GM19239 (cell line): Measurements from ENCODE around the gene SLC6A19.

Experiments
- DNase-seq: peaks from one replicate; pipeline ENCODE4 v3.0.0; 2011; ENCODE audit warnings: low spot score; ENCODE audit not compliant: insufficient read length
- FAIRE-seq: peaks from 2 replicates; lab custom pipeline; 2011; peaks lifted over from hg19 to GRCh38; lab: Jason Lieb, UNC

Gene SLC6A19

DNA sequence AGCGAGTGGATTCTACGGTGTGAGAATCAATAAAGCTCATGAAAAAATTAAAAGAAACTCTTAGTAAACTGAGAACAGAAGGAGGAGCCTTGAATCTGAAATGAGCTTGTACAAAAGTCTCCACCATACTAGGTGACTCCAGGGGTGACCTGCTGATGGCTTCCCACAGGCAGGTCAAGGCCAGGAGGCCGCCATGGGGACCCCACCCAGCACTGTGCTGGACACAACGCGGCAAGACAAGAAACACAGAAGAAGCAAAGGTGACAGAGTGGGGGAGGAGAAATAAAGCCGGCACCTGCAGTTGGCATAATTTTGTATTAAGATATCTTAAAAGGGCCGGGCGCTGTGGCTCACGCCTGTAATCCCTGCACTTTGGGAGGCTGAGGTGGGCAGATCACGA lies 12.1 kb upstream of the SLC6A19 start:
- DNase-seq, result no peak
- FAIRE-seq, result no peak

GRCh38 chr5:1190278-1190677 lies 11.1 kb upstream of the SLC6A19 start:
- FAIRE-seq, result no peak
- no peak for DNase-seq

DNA sequence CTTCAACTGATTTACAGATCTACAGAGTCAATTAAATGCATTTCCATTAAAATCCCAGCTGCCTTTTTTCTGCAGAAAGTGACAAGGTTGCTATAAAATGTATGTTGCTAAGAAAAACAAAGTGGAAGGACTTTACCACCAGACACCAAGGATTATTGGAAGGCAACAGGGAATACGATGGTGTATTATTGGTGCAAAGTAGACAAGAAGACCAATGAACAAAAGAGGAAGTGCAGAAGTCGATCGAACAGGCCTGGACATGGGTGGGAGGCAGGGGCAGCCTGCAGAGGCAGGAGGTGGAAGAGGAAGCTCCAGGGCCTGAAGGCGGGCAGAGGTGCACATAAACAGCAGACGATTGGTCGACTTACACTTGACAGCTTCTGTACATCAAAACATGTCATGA lies 10.6 kb upstream of the SLC6A19 start:
- DNase-seq (no peak), FAIRE-seq (no peak)

- no peak for FAIRE-seq
- no peak for DNase-seq
Measured at GRCh38 chr5:1192971-1193590, 8.3 kb upstream of the SLC6A19 start.

DNA sequence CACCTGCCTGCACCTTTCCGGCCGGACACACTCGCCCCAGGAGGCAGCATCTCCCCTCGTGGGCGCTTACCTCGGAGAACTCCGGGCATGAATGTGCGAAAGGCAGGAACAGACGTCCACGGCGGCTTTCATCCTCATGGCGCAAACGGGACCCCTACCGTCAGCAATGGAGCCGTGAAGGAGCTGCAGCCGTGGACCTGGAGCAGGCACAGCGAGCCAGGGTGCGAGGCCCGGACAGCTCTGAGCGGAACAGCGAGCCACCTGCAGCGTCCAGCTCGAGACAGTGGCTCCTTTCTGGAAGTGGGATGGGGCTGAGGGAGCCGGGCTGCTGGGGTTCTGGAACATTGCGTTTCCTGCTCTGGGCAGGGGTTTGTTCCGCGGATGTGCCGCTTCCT lies 7.8 kb upstream of the SLC6A19 start:
- DNase-seq (no peak), FAIRE-seq (no peak)

GRCh38 chr5:1194378-1194777 lies 7.0 kb upstream of the SLC6A19 start:
- DNase-seq (no peak), FAIRE-seq (no peak)

GRCh38 chr5:1195439-1195838 lies 6.0 kb upstream of the SLC6A19 start:
- DNase-seq, result no peak
- FAIRE-seq, result no peak

- FAIRE-seq (no peak), DNase-seq (no peak)
Measured at GRCh38 chr5:1195916-1196315, 5.5 kb upstream of the SLC6A19 start.

DNA sequence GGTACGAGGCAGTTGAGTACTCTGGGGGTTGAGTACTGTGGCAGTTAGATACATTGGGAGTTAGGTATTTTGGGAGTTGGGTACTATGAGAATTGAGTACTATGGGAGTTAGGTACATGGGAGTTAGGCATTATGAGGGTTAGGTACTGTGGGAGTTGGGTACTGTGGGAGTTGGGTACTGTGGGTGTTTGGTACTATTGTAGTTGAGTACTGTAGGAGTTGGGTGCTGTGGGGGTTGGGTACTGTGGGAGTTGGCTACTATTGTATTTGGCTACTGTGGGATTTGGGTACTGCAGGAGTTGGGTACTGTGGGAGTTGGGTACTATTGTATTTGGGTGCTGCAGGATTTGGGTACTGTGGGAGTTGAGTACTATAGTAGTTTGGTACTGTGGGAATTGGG lies 4.8 kb upstream of the SLC6A19 start:
- no peak for DNase-seq
- FAIRE-seq, result no peak

GRCh38 chr5:1197876-1198666 lies 3.3 kb upstream of the SLC6A19 start:
- FAIRE-seq, result no peak

DNA sequence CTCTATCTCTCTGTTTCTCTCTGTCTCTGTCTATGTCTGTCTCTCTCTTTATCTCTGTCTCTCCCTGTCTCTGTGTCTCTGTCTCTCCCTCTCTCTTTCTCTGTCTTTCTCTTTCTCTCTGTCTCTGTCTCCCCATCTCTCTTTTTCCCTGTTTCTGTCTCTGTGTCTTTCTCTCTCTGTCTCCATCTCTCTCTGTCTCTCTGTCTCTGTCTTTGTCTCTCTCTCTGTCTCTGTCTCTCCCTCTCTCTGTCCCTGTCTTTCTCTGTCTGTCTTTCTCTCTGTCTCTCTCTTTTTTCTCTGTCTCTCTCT lies 2.1 kb upstream of the SLC6A19 start:
- DNase-seq, result no peak
- FAIRE-seq, result no peak

More at GRCh38 chr5:1197876-1198666, 3.3 kb upstream of the SLC6A19 start:
- no peak for DNase-seq

GRCh38 chr5:1199649-1200494 lies 1.5 kb upstream of the SLC6A19 start:
- FAIRE-seq (no peak), DNase-seq (no peak)

- DNase-seq (no peak), FAIRE-seq (no peak)
Measured at GRCh38 chr5:1200495-1201326, 684 bp upstream of the SLC6A19 start.

DNA sequence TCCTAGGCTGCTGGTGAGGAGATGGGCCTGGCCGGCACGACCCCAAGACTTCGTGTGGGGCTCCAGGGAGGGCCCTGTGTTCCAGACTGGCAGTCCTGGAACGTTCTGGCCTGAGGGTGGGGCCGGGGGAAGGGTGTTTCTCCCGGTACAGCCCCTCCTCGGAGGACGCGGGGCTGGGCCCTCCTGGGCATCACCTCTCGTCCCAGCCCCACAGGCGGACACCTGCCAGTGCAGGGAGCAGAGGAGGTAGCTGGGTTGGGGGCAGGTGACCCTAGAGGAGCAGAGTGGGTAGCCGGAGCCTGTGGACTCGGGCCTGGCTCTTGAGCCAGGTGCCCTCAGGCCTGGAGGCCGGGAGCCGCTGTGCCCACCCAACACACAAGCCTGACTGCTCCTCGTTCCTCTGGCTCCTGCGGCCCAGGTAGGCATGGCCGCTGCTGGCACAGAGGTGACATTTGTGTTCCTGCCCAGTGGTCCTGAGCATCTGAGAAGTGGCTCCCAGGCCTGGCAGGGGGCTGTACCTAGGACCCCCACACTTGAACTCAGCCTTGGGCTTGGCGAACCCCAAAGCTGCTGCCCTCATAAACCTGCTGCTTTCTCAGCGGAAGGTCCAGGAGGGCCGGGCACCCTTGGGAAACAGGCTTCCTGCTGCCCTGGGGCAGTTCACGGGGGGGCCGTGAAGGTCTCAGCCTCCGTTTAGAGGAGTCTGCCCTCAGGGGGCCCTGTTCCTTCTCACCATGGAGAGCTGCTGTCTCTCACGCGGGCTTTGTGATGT lies 817 bp downstream of the SLC6A19 start:
- FAIRE-seq, result no peak
- no peak for DNase-seq

GRCh38 chr5:1202798-1203185 lies 1.4 kb downstream of the SLC6A19 start:
- DNase-seq, result no peak
- no peak for FAIRE-seq

DNA sequence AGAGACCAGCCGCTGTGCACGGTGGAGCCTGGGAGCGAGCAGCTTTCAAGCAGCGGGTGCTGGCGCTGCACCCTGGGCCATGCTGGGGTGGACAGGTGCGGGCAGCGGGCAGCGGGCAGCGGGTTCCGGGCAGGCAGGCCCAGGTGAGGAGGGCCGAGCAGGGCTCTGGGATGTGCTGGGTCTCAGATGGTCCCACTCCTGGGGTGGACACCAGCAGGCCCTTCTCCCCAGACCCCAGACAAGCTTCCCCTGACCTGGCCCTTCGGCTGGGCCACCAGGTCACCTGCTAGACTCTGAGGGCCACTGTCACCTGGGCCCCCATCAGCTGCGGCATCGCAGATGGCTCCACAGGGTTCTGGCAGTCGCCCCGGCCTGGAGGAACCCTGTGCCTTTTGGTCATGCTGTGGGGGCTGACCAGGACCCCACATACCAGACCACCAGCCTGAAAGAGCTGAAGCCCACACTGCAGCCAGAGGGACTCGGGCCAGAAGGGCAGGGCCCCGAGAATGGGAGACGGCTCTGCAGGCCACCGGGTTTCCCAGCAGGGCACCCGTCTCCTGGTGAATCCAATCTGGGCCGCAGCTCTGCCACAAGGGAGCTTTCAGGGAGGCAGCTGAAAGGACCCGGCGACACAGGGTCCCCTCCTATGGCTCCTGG lies 2.0 kb downstream of the SLC6A19 start:
- DNase-seq, result no peak

GRCh38 chr5:1203968-1204692 lies 2.7 kb downstream of the SLC6A19 start:
- DNase-seq, result no peak
- FAIRE-seq, result no peak

More for the DNA sequence above, 2.0 kb downstream of the SLC6A19 start:
- no peak for FAIRE-seq

DNA sequence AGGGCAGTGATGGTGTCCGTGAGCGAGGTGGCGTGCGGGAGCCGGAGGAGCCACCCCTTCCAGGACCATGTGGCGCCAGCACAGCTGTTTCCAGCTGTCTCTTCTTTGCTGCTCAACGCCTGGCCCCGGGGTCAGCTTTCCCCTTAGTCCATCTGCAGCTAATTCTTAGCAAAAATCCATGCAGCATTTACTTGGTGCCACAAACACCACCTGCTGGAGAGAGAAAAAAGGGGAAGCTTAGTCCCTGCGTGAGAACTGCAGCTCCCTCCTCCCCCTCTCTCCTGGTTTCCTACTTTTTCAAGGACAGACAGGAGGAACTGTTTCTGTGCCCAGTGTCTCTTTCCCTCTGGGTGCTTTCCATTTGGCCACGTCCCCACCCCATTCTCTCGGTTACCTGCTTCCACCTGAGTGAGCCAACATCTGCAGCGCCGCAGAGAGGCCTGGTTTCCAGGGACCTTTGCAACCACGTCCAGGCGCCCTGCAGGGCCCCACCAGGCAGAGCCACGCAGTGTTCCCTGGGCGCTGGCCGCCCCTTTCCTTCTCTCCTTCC lies 3.4 kb downstream of the SLC6A19 start:
- FAIRE-seq (no peak), DNase-seq (no peak)
